ENCODE measurements around the gene SMOC2. TPM values are rescaled to one million over a fixed set of nuclear protein-coding genes. Genes with fewer than 3 reads are reported as not detected.

The SMOC2 gene
- total RNA-seq, 5 donors from 2014 or later (not counting 1 experiment from before 2014, with no cell fraction given) = 0.06 to 0.20 (median 0.16) TPM; not detected in 2

DNA sequence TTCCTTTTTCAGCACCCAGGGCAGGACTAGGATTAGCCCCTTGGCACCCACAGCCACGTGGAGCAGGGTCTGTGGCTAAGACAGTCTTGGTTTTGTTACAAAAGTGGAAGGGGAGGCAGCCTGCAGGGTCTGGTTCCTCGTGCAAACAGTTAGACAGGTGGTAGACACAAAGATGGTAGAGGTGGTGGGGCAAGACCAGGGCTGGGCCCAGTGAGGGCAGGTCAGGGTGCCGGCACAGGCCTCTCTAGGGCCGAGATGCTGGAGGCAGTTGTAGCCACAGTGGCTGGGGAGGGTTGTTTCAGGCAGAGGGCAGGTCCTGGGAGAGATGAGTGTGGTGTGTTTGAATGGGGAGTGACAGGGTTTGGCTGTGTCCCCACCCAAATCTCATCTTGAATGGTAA, 161.6 kb downstream of the SMOC2 start:
- Mint-ChIP-seq H3K27ac (no peak overlapping the region), H3K9me3 (peaks cover 0 to 5% (median 0%) of the 10 kb centered on the region in 3 donors), H3K4me3 (no peak overlapping the region), H3K4me1 (no peaks in the 10 kb centered on the region), H3K36me3 (no peaks in the 10 kb centered on the region), H3K27me3 (peaks cover 15% of the 10 kb centered on the region in 2 donors)
- 47% methylated on average over 3 of the region's 4 CpGs for WGBS (ENCODE audit: insufficient coverage)
- Histone ChIP-seq H3K4me3 (ENCODE audit: control insufficient read depth in 1 of 2, extremely low read depth in 1 of 2, low read length in 1 of 2) (no peak overlapping the region), H3K27me3 (replicated peaks in 1 of 2; ENCODE audit: control insufficient read depth in 2 of 2, extremely low read depth in 1 of 2, insufficient read depth in 2 of 2, low read length in 1 of 2) (peaks cover 0 to 32% of the 10 kb centered on the region in 2 experiments), H3K36me3 (ENCODE audit: control insufficient read depth in 2 of 2, extremely low read depth in 1 of 2, insufficient read depth in 1 of 2, low read length in 1 of 2) (no peaks in the 10 kb centered on the region), H3K27ac (ENCODE audit: low read length) (no peak overlapping the region), H3K4me1 (ENCODE audit: control insufficient read depth in 1 of 2, extremely low read depth in 1 of 2, insufficient read depth in 2 of 2, low read length in 2 of 2) (no peaks in the 10 kb centered on the region), H3K9me3 (no peaks in the 10 kb centered on the region)
- POLR2A ChIA-PET = no interaction called here
- no peak for ATAC-seq (replicated peaks in 1 of 4)
- DNase-seq = no peak
- CTCF ChIA-PET = no interaction called here

DNA sequence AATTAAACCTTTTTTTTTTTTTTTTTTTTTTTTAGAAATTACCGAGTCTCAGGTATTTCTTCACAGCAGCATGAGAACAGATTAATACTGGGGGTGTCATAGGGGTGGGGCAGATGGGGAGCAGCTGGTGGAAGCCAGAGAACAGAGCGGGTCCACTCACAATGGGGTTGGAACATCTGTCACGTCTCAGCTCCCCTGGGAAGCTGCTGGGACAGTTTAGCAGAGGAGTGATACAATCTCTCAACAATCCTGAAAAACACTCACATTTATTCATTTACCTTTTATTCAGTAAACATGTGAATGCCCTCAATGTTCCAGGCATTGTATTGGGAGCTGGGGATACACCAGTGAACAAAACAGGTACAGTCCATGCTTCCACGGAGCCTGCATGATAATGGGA, 162.2 kb downstream of the SMOC2 start:
- Mint-ChIP-seq H3K4me1 (no peaks in the 10 kb centered on the region), H3K9me3 (peaks cover 0 to 5% (median 0%) of the 10 kb centered on the region in 3 donors), H3K27ac (no peak overlapping the region), H3K4me3 (no peak overlapping the region), H3K27me3 (peaks cover 11 to 15% of the 10 kb centered on the region in 2 donors), H3K36me3 (no peaks in the 10 kb centered on the region)
- no peak overlapping the region for H3K27ac ChIP-seq (ENCODE audit: low read length)
- DNase-seq (no peak), ATAC-seq (replicated peaks in 1 of 4) (no peak)
- ChIA-PET CTCF (no interaction called here), POLR2A (no interaction called here)
- WGBS (ENCODE audit: insufficient coverage) = no CpG with 5 or more reads among the region's 4 CpGs
- no peaks in the 10 kb centered on the region for H3K4me1 ChIP-seq (ENCODE audit: control insufficient read depth in 1 of 2, extremely low read depth in 1 of 2, insufficient read depth in 2 of 2, low read length in 2 of 2)
- no peaks in the 10 kb centered on the region for H3K9me3 ChIP-seq
- peaks cover 0 to 30% of the 10 kb centered on the region in 2 experiments for H3K27me3 ChIP-seq (replicated peaks in 1 of 2; ENCODE audit: control insufficient read depth in 2 of 2, extremely low read depth in 1 of 2, insufficient read depth in 2 of 2, low read length in 1 of 2)
- H3K4me3 ChIP-seq (ENCODE audit: control insufficient read depth in 1 of 2, extremely low read depth in 1 of 2, low read length in 1 of 2) = no peak overlapping the region
- no peaks in the 10 kb centered on the region for H3K36me3 ChIP-seq (ENCODE audit: control insufficient read depth in 2 of 2, extremely low read depth in 1 of 2, insufficient read depth in 1 of 2, low read length in 1 of 2)

DNA sequence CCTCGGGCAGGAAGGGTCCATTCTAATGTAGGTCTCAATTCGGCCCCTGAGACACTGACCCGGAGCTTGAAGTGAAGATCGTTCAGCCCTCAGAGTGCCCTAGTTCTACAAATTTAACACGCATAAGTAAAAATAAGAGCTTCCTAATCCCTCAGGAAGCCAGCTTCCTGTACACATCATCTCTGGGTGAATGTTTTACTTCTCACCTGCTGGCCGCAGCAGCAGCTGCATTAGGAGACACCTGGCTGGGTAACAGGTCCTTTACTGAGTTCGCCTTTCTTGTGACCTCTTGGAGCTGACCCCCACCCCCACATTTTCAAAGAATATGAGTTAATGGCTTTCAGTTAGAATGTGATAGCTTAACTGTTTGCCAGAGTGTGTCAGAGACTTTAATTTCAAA, 165.0 kb downstream of the SMOC2 start:
- Mint-ChIP-seq H3K4me3 (no peak overlapping the region), H3K27ac (no peak overlapping the region), H3K36me3 (no peaks in the 10 kb centered on the region), H3K27me3 (peaks cover 10 to 16% of the 10 kb centered on the region in 2 donors), H3K4me1 (no peaks in the 10 kb centered on the region), H3K9me3 (no peaks in the 10 kb centered on the region)
- 72% methylated on average over 5 of the region's 7 CpGs for WGBS (ENCODE audit: insufficient coverage)
- H3K4me1 ChIP-seq (ENCODE audit: control insufficient read depth in 1 of 2, extremely low read depth in 1 of 2, insufficient read depth in 2 of 2, low read length in 2 of 2) = no peaks in the 10 kb centered on the region
- no peak overlapping the region for H3K4me3 ChIP-seq (ENCODE audit: control insufficient read depth in 1 of 2, extremely low read depth in 1 of 2, low read length in 1 of 2)
- ChIA-PET CTCF (no interaction called here), POLR2A (no interaction called here)
- DNase-seq (no peak), ATAC-seq (replicated peaks in 1 of 4) (no peak)
- no peaks in the 10 kb centered on the region for H3K9me3 ChIP-seq
- no peaks in the 10 kb centered on the region for H3K36me3 ChIP-seq (ENCODE audit: control insufficient read depth in 2 of 2, extremely low read depth in 1 of 2, insufficient read depth in 1 of 2, low read length in 1 of 2)
- no peak overlapping the region for H3K27ac ChIP-seq (ENCODE audit: low read length)
- peaks cover 0 to 21% of the 10 kb centered on the region in 2 experiments for H3K27me3 ChIP-seq (replicated peaks in 1 of 2; ENCODE audit: control insufficient read depth in 2 of 2, extremely low read depth in 1 of 2, insufficient read depth in 2 of 2, low read length in 1 of 2)

DNA sequence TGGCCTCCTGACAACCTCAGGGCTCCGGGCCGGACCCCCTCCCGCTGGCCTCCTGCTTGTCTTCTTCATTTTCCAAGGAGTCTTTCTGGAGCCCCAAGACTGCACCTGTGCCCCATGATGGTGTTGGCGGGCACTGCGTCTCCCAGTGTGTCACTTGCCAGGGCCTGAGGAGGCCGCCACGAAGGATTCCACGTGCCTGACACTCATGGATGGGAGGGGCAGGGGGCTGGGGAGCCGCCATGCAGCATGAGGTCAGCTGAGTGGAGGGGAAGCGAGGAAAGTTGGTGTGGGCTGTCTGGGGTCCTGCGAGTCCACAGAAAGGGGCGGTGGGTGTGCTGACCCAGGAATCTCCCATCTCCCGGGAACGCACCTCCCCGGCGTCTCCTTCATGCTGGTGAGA, 165.7 kb downstream of the SMOC2 start:
- no peaks in the 10 kb centered on the region for H3K36me3 Mint-ChIP-seq
- no peaks in the 10 kb centered on the region for H3K4me1 ChIP-seq (ENCODE audit: control insufficient read depth in 1 of 2, extremely low read depth in 1 of 2, insufficient read depth in 2 of 2, low read length in 2 of 2)
- H3K9me3 Mint-ChIP-seq = no peaks in the 10 kb centered on the region
- ATAC-seq (replicated peaks in 1 of 4) (no peak), DNase-seq (no peak)
- CTCF ChIA-PET = no interaction called here
- H3K27ac ChIP-seq (ENCODE audit: low read length) = no peak overlapping the region
- H3K9me3 ChIP-seq = no peaks in the 10 kb centered on the region
- H3K27me3 ChIP-seq (replicated peaks in 1 of 2; ENCODE audit: control insufficient read depth in 2 of 2, extremely low read depth in 1 of 2, insufficient read depth in 2 of 2, low read length in 1 of 2) = peaks cover 0 to 16% of the 10 kb centered on the region in 2 experiments
- H3K27ac Mint-ChIP-seq = no peak overlapping the region
- H3K36me3 ChIP-seq (ENCODE audit: control insufficient read depth in 2 of 2, extremely low read depth in 1 of 2, insufficient read depth in 1 of 2, low read length in 1 of 2) = no peaks in the 10 kb centered on the region
- POLR2A ChIA-PET = no interaction called here
- no peak overlapping the region for H3K4me3 ChIP-seq (ENCODE audit: control insufficient read depth in 1 of 2, extremely low read depth in 1 of 2, low read length in 1 of 2)
- peaks cover 9 to 16% of the 10 kb centered on the region in 2 donors for H3K27me3 Mint-ChIP-seq
- 85% methylated on average over 16 of the region's 16 CpGs for WGBS (ENCODE audit: insufficient coverage)
- no peak overlapping the region for H3K4me3 Mint-ChIP-seq
- no peaks in the 10 kb centered on the region for H3K4me1 Mint-ChIP-seq

DNA sequence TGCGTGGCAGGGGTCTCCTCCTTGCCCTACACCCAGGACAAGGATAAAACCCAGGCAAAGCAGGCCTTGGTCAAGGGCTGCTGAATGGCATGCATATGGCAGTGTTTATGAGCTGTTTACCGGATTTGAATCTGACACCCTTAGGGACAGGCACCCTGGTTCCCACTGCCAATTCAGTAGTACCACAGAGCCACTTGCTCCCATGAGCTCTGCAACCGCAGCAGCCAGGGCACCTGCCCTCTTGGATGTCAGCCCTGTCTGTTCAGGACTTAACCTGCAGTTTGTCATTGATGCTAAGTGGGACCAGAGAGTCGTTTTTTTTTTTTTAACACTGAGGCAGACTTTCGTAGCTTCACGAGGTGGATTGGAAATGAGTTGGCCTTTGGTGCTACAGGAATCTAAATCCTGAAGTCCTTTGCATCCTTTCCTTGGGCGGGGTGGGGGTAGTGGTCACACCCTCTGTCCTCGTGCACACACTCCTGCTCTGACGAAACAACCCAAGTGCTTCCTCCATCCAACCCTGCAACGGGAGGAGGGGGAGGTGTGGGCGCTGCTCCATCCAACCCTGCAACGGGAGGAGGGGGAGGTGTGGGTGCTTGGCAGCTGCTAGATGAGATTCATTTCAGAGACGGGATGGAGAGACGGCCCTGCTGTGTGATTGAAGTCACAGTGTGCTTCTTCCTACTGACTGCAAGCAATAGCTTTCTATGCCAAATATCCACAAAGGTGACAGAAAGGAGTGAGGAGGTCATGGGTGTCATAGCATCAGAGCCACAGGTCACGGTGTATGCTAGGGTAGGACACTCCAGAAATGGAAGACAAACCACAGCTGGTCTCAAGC, 166.5 kb downstream of the SMOC2 start:
- Histone ChIP-seq H3K9me3 (no peaks in the 10 kb centered on the region), H3K4me3 (ENCODE audit: control insufficient read depth in 1 of 2, extremely low read depth in 1 of 2, low read length in 1 of 2) (no peak overlapping the region), H3K4me1 (ENCODE audit: control insufficient read depth in 1 of 2, extremely low read depth in 1 of 2, insufficient read depth in 2 of 2, low read length in 2 of 2) (no peaks in the 10 kb centered on the region), H3K36me3 (ENCODE audit: control insufficient read depth in 2 of 2, extremely low read depth in 1 of 2, insufficient read depth in 1 of 2, low read length in 1 of 2) (no peaks in the 10 kb centered on the region), H3K27me3 (replicated peaks in 1 of 2; ENCODE audit: control insufficient read depth in 2 of 2, extremely low read depth in 1 of 2, insufficient read depth in 2 of 2, low read length in 1 of 2) (peaks cover 0 to 16% of the 10 kb centered on the region in 2 experiments), H3K27ac (ENCODE audit: low read length) (no peak overlapping the region)
- Mint-ChIP-seq H3K4me3 (no peak overlapping the region), H3K27me3 (peaks cover 5 to 12% of the 10 kb centered on the region in 2 donors), H3K36me3 (no peaks in the 10 kb centered on the region), H3K9me3 (no peaks in the 10 kb centered on the region), H3K27ac (no peak overlapping the region), H3K4me1 (no peaks in the 10 kb centered on the region)
- ATAC-seq (replicated peaks in 1 of 4) = no peak
- POLR2A ChIA-PET = no interaction called here
- CTCF ChIA-PET = interaction anchor here in 1 of 2 donors (0.6 kb wide), 1 partner anchor 133 kb away, joined by 4 read pairs; no protein-coding TSS in a partner anchor
- WGBS (ENCODE audit: insufficient coverage) = 82% methylated on average over 2 of the region's 15 CpGs
- no peak for DNase-seq

DNA sequence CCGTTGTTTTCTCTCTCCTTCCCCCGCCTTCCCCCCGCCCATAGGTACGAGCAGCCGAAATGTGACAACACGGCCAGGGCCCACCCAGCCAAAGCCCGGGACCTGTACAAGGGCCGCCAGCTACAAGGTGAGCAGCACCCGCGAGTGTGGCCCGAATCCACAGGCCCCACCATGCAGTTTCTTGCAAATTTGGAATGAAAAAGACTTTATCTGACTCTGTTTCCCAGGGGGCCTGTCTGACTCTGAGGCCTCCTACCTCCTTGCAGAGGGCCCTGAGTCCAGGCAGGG, 167.1 kb downstream of the SMOC2 start:
- no peak overlapping the region for H3K4me3 Mint-ChIP-seq
- peaks cover 2 to 11% of the 10 kb centered on the region in 2 donors for H3K27me3 Mint-ChIP-seq
- no peaks in the 10 kb centered on the region for H3K4me1 Mint-ChIP-seq
- H3K27ac Mint-ChIP-seq = no peak overlapping the region
- ChIA-PET POLR2A (no interaction called here), CTCF (no interaction called here)
- Histone ChIP-seq H3K4me3 (ENCODE audit: control insufficient read depth in 1 of 2, extremely low read depth in 1 of 2, low read length in 1 of 2) (no peak overlapping the region), H3K4me1 (ENCODE audit: control insufficient read depth in 1 of 2, extremely low read depth in 1 of 2, insufficient read depth in 2 of 2, low read length in 2 of 2) (no peaks in the 10 kb centered on the region), H3K27ac (ENCODE audit: low read length) (no peak overlapping the region), H3K27me3 (replicated peaks in 1 of 2; ENCODE audit: control insufficient read depth in 2 of 2, extremely low read depth in 1 of 2, insufficient read depth in 2 of 2, low read length in 1 of 2) (peaks cover 0 to 16% of the 10 kb centered on the region in 2 experiments), H3K9me3 (no peaks in the 10 kb centered on the region), H3K36me3 (ENCODE audit: control insufficient read depth in 2 of 2, extremely low read depth in 1 of 2, insufficient read depth in 1 of 2, low read length in 1 of 2) (no peaks in the 10 kb centered on the region)
- H3K36me3 Mint-ChIP-seq = no peaks in the 10 kb centered on the region
- ATAC-seq (replicated peaks in 1 of 4) = no peak
- no peaks in the 10 kb centered on the region for H3K9me3 Mint-ChIP-seq
- 78% methylated on average over 9 of the region's 11 CpGs for WGBS (ENCODE audit: insufficient coverage)
- DNase-seq = no peak

All from T-cell (primary cell).